ES-I3 (cell line): ENCODE results near the gene PRELID3B.

Experiments used
- H3K36me3 ChIP-seq: 2 replicates; pipeline ENCODE4 v1.6.1; 2013; ENCODE audit warnings: mild to moderate bottlenecking, low read length, control low read depth, moderate library complexity; ENCODE audit not compliant: insufficient read depth
- H3K4me1 ChIP-seq: 2 replicates; pipeline ENCODE4 v1.6.1; 2013; ENCODE audit warnings: mild to moderate bottlenecking, control low read depth, low read length; ENCODE audit not compliant: insufficient read depth
- H3K9ac ChIP-seq: 2 replicates; pipeline ENCODE4 v1.6.1; 2013; ENCODE audit warnings: low read depth, mild to moderate bottlenecking, low read length, moderate library complexity
- H3K9me3 ChIP-seq: 2 replicates; pipeline ENCODE4 v1.6.1; 2013; ENCODE audit warnings: mild to moderate bottlenecking, low read length, moderate library complexity; ENCODE audit not compliant: control insufficient read depth, insufficient read depth

The PRELID3B gene

GRCh38 chr20:58992911-58993310 lies 49.7 kb downstream of the PRELID3B start:
- Histone ChIP-seq H3K36me3 (peaks cover 34% of the 10 kb centered on the region), H3K4me1 (no peaks in the 10 kb centered on the region), H3K9me3 (no peaks in the 10 kb centered on the region), H3K9ac (no peak overlapping the region)

GRCh38 chr20:58991715-58992114 lies 50.9 kb downstream of the PRELID3B start:
- Histone ChIP-seq H3K9me3 (no peaks in the 10 kb centered on the region), H3K36me3 (peaks cover 37% of the 10 kb centered on the region), H3K4me1 (no peaks in the 10 kb centered on the region), H3K9ac (no peak overlapping the region)

- no peaks in the 10 kb centered on the region for H3K9me3 ChIP-seq
- no peak overlapping the region for H3K9ac ChIP-seq
- no peaks in the 10 kb centered on the region for H3K4me1 ChIP-seq
- H3K36me3 ChIP-seq, result peaks cover 37% of the 10 kb centered on the region
These were observed 51.7 kb downstream of the PRELID3B start for GRCh38 chr20:58990651-58991445.

- H3K9ac ChIP-seq, result no peak overlapping the region
- 0 out of 2 replicates have a peak, but pooled peaks cover 5% of the 10 kb centered on the region for H3K4me1 ChIP-seq
- H3K36me3 ChIP-seq, result peaks cover 29% of the 10 kb centered on the region
- H3K9me3 ChIP-seq, result no peaks in the 10 kb centered on the region
These were observed 53.4 kb downstream of the PRELID3B start for GRCh38 chr20:58989196-58989595.

GRCh38 chr20:58988565-58988882 lies 54.1 kb downstream of the PRELID3B start:
- no peak overlapping the region for H3K9ac ChIP-seq
- peaks cover 29% of the 10 kb centered on the region for H3K36me3 ChIP-seq
- peaks cover 11% of the 10 kb centered on the region; the same call in 1 of the 2 replicates for H3K4me1 ChIP-seq
- H3K9me3 ChIP-seq, result no peaks in the 10 kb centered on the region

GRCh38 chr20:58987790-58988564 lies 54.6 kb downstream of the PRELID3B start:
- Histone ChIP-seq H3K9ac (no peak overlapping the region), H3K4me1 (peaks cover 11% of the 10 kb centered on the region; the same call in 1 of the 2 replicates), H3K9me3 (no peaks in the 10 kb centered on the region), H3K36me3 (peaks cover 28% of the 10 kb centered on the region)

GRCh38 chr20:58986968-58987517 lies 55.5 kb downstream of the PRELID3B start:
- Histone ChIP-seq H3K9me3 (no peaks in the 10 kb centered on the region), H3K36me3 (peaks cover 20% of the 10 kb centered on the region), H3K9ac (no peak overlapping the region)

GRCh38 chr20:58986286-58986967 lies 56.2 kb downstream of the PRELID3B start:
- Histone ChIP-seq H3K36me3 (peaks cover 18% of the 10 kb centered on the region), H3K9ac (no peak overlapping the region), H3K9me3 (no peaks in the 10 kb centered on the region), H3K4me1 (peaks cover 18% of the 10 kb centered on the region; the same call in 1 of the 2 replicates)

More at GRCh38 chr20:58986968-58987517, 55.5 kb downstream of the PRELID3B start:
- H3K4me1 ChIP-seq, result peaks cover 18% of the 10 kb centered on the region; the same call in 1 of the 2 replicates

GRCh38 chr20:58985656-58986055 lies 56.9 kb downstream of the PRELID3B start:
- Histone ChIP-seq H3K4me1 (peaks cover 18% of the 10 kb centered on the region; the same call in 1 of the 2 replicates), H3K36me3 (peaks cover 11% of the 10 kb centered on the region)

GRCh38 chr20:58984691-58985090 lies 57.9 kb downstream of the PRELID3B start:
- no peaks in the 10 kb centered on the region for H3K9me3 ChIP-seq
- H3K9ac ChIP-seq, result no peak overlapping the region
- peaks cover 7% of the 10 kb centered on the region; the same call in 1 of the 2 replicates for H3K36me3 ChIP-seq
- peaks cover 18% of the 10 kb centered on the region; the same call in 1 of the 2 replicates for H3K4me1 ChIP-seq

More at GRCh38 chr20:58985656-58986055, 56.9 kb downstream of the PRELID3B start:
- Histone ChIP-seq H3K9ac (no peak overlapping the region), H3K9me3 (no peaks in the 10 kb centered on the region)
